HepG2 (cell line): ENCODE results near the gene ARFGEF2. TPM values are rescaled to one million over a fixed set of nuclear protein-coding genes. Genes with fewer than 3 reads are reported as not detected.

Experiments
- ATAC-seq: fragments of 200-7000 bp; cut with Tn5 transposase; 3 replicates; pipeline ENCODE4 v1.9.1; 2020; ENCODE audit warnings: mild to moderate bottlenecking, moderate library complexity
- BruUV-seq: library from RNA; stranded (reverse); fragments of 400-500 nt; replicated peaks from 2 replicates; lab custom pipeline; 2021; lab: Mats Ljungman, UMichigan
- CTCF ChIA-PET: fragments of 300-600 bp; formaldehyde crosslinking; extraction: SDS; loops from one replicate; lab custom pipeline; 2021; ENCODE audit warnings: low total read pairs, inconsistent platforms, low intra/inter-chr PET ratio; lab: Yijun Ruan, JAX
- POLR2A ChIA-PET: fragments of 350-600 bp; sonication (Branson Sonifier 250); formaldehyde crosslinking; loops from one replicate; lab custom pipeline; 2020; ENCODE audit warnings: antibody characterized with exemption, inconsistent platforms; lab: Yijun Ruan, JAX
- DNase-seq: peaks from one replicate; pipeline ENCODE4 v3.0.0-alpha.2; 2015; ENCODE audit warnings: low spot score
- FAIRE-seq: peaks from 3 replicates; lab custom pipeline; 2011; peaks lifted over from hg19 to GRCh38; lab: Jason Lieb, UNC
- H2AFZ ChIP-seq: one replicate; pipeline ENCODE4 v1.6.1; 2011; ENCODE audit warnings: low read length, inconsistent platforms
- H3K27ac ChIP-seq: fragments of 300-600 bp; 3 replicates; pipeline ENCODE4 v1.8.0; 2011; ENCODE audit warnings: mixed run types, mild to moderate bottlenecking, mixed read lengths, low read length, inconsistent platforms; ENCODE audit not compliant: insufficient read depth; ENCODE audit errors: extremely low read length
- H3K27me3 ChIP-seq, 2 experiments: fragments of 200-600 bp in 1 of 2; 2 replicates in 1 of 2; 3 replicates in 1 of 2; pipeline versions ENCODE4 v1.6.0 to v1.8.0; 2011; ENCODE audit warnings: low read length in 2 of 2, mild to moderate bottlenecking in 2 of 2, moderate library complexity in 2 of 2, inconsistent platforms in 1 of 2; ENCODE audit not compliant: insufficient read depth in 2 of 2, control insufficient read depth in 1 of 2
- H3K36me3 ChIP-seq, 2 experiments: fragments of 200-600 bp in 1 of 2; replicated peaks in 1 of 2; 2 replicates in 1 of 2; 3 replicates in 1 of 2; pipeline versions ENCODE4 v1.5.1 to v1.8.0; 2011; ENCODE audit warnings: low read length in 2 of 2, inconsistent platforms in 1 of 2; ENCODE audit not compliant: insufficient read depth in 2 of 2, control insufficient read depth in 1 of 2
- H3K4me1 ChIP-seq: 2 replicates; pipeline ENCODE4 v1.5.1; 2012; ENCODE audit warnings: low read length, inconsistent platforms; ENCODE audit not compliant: insufficient read depth
- H3K4me2 ChIP-seq: 2 replicates; pipeline ENCODE4 v1.6.0; 2011; ENCODE audit warnings: low read depth, low read length, inconsistent platforms
- H3K4me3 ChIP-seq, 3 experiments: fragments of 200-600 bp in 1 of 3; sonication (generic), shearing (Covaris generic) in 1 of 3; replicated peaks in 1 of 3; 2 replicates each; pipeline ENCODE4 v1.5.1; 2011 to 2016; ENCODE audit warnings: low read length in 3 of 3, inconsistent platforms in 2 of 3, low read depth in 2 of 3, mild to moderate bottlenecking in 2 of 3, control low read depth in 1 of 3, mixed read lengths in 1 of 3; ENCODE audit not compliant: insufficient read depth in 1 of 3
- H3K79me2 ChIP-seq: one replicate; pipeline ENCODE4 v1.6.1; 2011; ENCODE audit warnings: low read length, inconsistent platforms; ENCODE audit not compliant: insufficient read depth
- H3K9ac ChIP-seq: 2 replicates; pipeline ENCODE4 v1.6.0; 2011; ENCODE audit warnings: mild to moderate bottlenecking, low read depth, low read length, inconsistent platforms; ENCODE audit not compliant: insufficient read depth
- H3K9me3 ChIP-seq: 2 replicates; pipeline ENCODE4 v1.5.1; 2012; ENCODE audit warnings: mild to moderate bottlenecking, low read length
- H4K20me1 ChIP-seq: 2 replicates; pipeline ENCODE4 v1.6.0; 2011; ENCODE audit warnings: inconsistent platforms, mild to moderate bottlenecking, low read length, moderate library complexity; ENCODE audit not compliant: insufficient read depth
- E2F5 ChIP-seq: sonication (generic); formaldehyde crosslinking; conservative IDR thresholded peaks from 2 replicates; pipeline ENCODE4 v1.4.0; 2020; ENCODE audit warnings: missing genetic modification reagents
- ELF4 ChIP-seq: sonication (generic); formaldehyde crosslinking; IDR thresholded peaks from 2 replicates; pipeline ENCODE4 v1.5.0; 2020; ENCODE audit warnings: missing genetic modification reagents, mild to moderate bottlenecking, moderate library complexity, borderline replicate concordance
- FIP1L1 ChIP-seq: fragments of 200-400 bp; formaldehyde crosslinking; IDR thresholded peaks from 2 replicates; pipeline ENCODE4 v1.6.1; 2018; ENCODE audit warnings: low read depth, mild to moderate bottlenecking, low read length, moderate library complexity, borderline replicate concordance; ENCODE audit not compliant: insufficient read depth
- FOXA3 ChIP-seq: IDR thresholded peaks from 2 replicates; pipeline ENCODE4 v1.6.1; 2016; ENCODE audit warnings: missing genetic modification reagents, missing compliant biosample characterization
- GATAD2A ChIP-seq: IDR thresholded peaks from 2 replicates; pipeline ENCODE4 v1.6.1; 2016
- HDAC6 ChIP-seq: fragments of 200-600 bp; sonication (generic); IDR thresholded peaks from 2 replicates; pipeline ENCODE4 v1.7.0; 2017; ENCODE audit warnings: mild to moderate bottlenecking, antibody characterized with exemption, low read length, low read depth
- IRF1 ChIP-seq: sonication (generic); formaldehyde crosslinking; IDR thresholded peaks from 2 replicates; pipeline ENCODE4 v1.4.0; 2020; ENCODE audit warnings: low read depth, mild to moderate bottlenecking, missing genetic modification reagents
- KLF6 ChIP-seq: IDR thresholded peaks from 2 replicates; pipeline ENCODE4 v1.8.0; 2016; ENCODE audit warnings: missing biosample characterization, missing genetic modification reagents
- MED8 ChIP-seq: sonication (generic); formaldehyde crosslinking; IDR thresholded peaks from 2 replicates; pipeline ENCODE4 v1.8.1; 2023; ENCODE audit warnings: mild to moderate bottlenecking, missing genetic modification reagents; ENCODE audit not compliant: insufficient replicate concordance
- MIER2 ChIP-seq: IDR thresholded peaks from 2 replicates; pipeline ENCODE4 v1.6.1; 2016; ENCODE audit warnings: missing biosample characterization, missing genetic modification reagents
- MXD4 ChIP-seq: IDR thresholded peaks from 2 replicates; pipeline ENCODE4 v1.6.1; 2016; ENCODE audit warnings: mild to moderate bottlenecking, missing biosample characterization, missing genetic modification reagents
- NR3C1 ChIP-seq: sonication (generic); formaldehyde crosslinking; IDR thresholded peaks from 2 replicates; pipeline ENCODE4 v1.4.0; 2020; ENCODE audit warnings: missing genetic modification reagents
- PRMT3 ChIP-seq: sonication (generic); formaldehyde crosslinking; IDR thresholded peaks from 2 replicates; pipeline ENCODE4 v1.8.1; 2022; ENCODE audit warnings: low read depth, mild to moderate bottlenecking, moderate library complexity, missing genetic modification reagents, borderline replicate concordance
- ZBTB14 ChIP-seq: sonication (generic); formaldehyde crosslinking; IDR thresholded peaks from 2 replicates; pipeline ENCODE4 v1.4.0; 2020; ENCODE audit warnings: missing genetic modification reagents
- ZFP36L2 ChIP-seq: sonication (generic); formaldehyde crosslinking; IDR thresholded peaks from 2 replicates; pipeline ENCODE4 v1.4.0; 2020; ENCODE audit warnings: missing genetic modification reagents
- ZNF34 ChIP-seq: sonication (generic); formaldehyde crosslinking; IDR thresholded peaks from 2 replicates; pipeline ENCODE4 v1.4.0; 2020; ENCODE audit warnings: mild to moderate bottlenecking, missing genetic modification reagents, borderline replicate concordance
- WGBS: methylation state at CpG from one replicate; pipeline ENCODE4 v1.1.6; 2017; ENCODE audit warnings: low lambda C conversion rate; 5-methylcytosine and 5-hydroxymethylcytosine counted together
- in situ Hi-C: cut with HindIII; loops from 2 replicates; pipeline ENCODE4 v1.10.0; 2017; ENCODE audit warnings: low pct_unique_long_range_greater_than_20kb; ENCODE audit not compliant: extremely low pct_ligation_motif_present
- intact Hi-C: fragments of 100-400 bp; cut with micrococcal nuclease; formaldehyde crosslinking; loops from one replicate; pipeline ENCODE4 v1.10.0; 2022; ENCODE audit not compliant: unreplicated experiment
- polyA plus RNA-seq, 8 experiments: library from polyadenylated mRNA; depleted of rRNA in 3 of 8; stranded (reverse) in 7 of 8; unstranded in 1 of 8; fragments of >200 nt; fragmentation: Illumina TruSeq in 4 of 8; extraction: Trizol in 4 of 8; gene quantifications; 2 replicates each; pipeline versions ENCODE4 v1.2.1 to v1.2.3, GENCODE V29; 2011 to 2016; ENCODE audit warnings: low read depth in 4 of 8, missing spikeins in 1 of 8, mixed read lengths in 1 of 8; ENCODE audit not compliant: insufficient read depth in 1 of 8
- total RNA-seq, 5 experiments: library from RNA; depleted of rRNA; stranded (reverse); fragments of >200 nt; fragmentation: Illumina TruSeq; extraction: Trizol; gene quantifications; 2 replicates each; pipeline ENCODE4 v1.2.3, GENCODE V29; 2016; ENCODE audit warnings: low read depth in 1 of 5

ARFGEF2 gene
- total and polyA plus RNA-seq, 2 of the 13 experiments (the other 11 are each of a cell fraction or from before 2014, with no cell fraction given), result 44.0 to 60.8 TPM

- Histone ChIP-seq H3K4me2 (no peak overlapping the region), H2AFZ (no peak overlapping the region), H3K4me3 (no peak overlapping the region), H3K4me1 (no peaks in the 10 kb centered on the region), H3K9me3 (no peaks in the 10 kb centered on the region), H4K20me1 (no peaks in the 10 kb centered on the region), H3K9ac (no peak overlapping the region), H3K36me3 (no peaks in the 10 kb centered on the region), H3K27me3 (peaks cover 4 to 19% of the 10 kb centered on the region in 2 experiments; a peak in 3 of 5 replicates), H3K79me2 (no peaks in the 10 kb centered on the region), H3K27ac (no peak overlapping the region)
- ChIA-PET POLR2A (no interaction called here), CTCF (interaction anchor here (3.7 kb wide), 1 partner anchor 245 kb away, joined by 173 read pairs; no protein-coding TSS in a partner anchor)
- DNase-seq, result no peak
- WGBS, result 52% methylated on average over 10 of the region's 10 CpGs
- no peak for FAIRE-seq
- intact Hi-C loops (no loop called here), in situ Hi-C loops (no loop called here)
- TF ChIP-seq MIER2 (CRISPR knock-in tag) (no peak), MED8 (CRISPR knock-in tag) (no peak), MXD4 (CRISPR knock-in tag) (no peak), FOXA3 (CRISPR knock-in tag) (no peak), ZBTB14 (CRISPR knock-in tag) (no peak), IRF1 (no peak), KLF6 (CRISPR knock-in tag) (no peak), GATAD2A (CRISPR knock-in tag) (no peak), NR3C1 (no peak), HDAC6 (no peak), FIP1L1 (no peak), ELF4 (CRISPR knock-in tag) (no peak), E2F5 (CRISPR knock-in tag) (no peak), ZFP36L2 (CRISPR knock-in tag) (no peak), PRMT3 (CRISPR knock-in tag) (no peak), ZNF34 (CRISPR knock-in tag) (no peak)
- BruUV-seq, result no TSS peak
- no peak for ATAC-seq
Measured at GRCh38 chr20:48903705-48904104, 17.8 kb upstream of the ARFGEF2 start.
